GM19193 (cell line): ENCODE data around the gene USP17L17.
"Not testable (repeated sequence)": the region's sequence is repeated elsewhere in the genome, so short reads cannot be mapped to it uniquely, and the experiment has no call there.

Source experiments
- POLR2A ChIP-seq: IDR thresholded peaks from 4 replicates; pipeline ENCODE4 v1.6.1; 2011; ENCODE audit not compliant: insufficient read depth, insufficient read length; ENCODE audit errors: extremely low read depth

USP17L17 gene, protein sequence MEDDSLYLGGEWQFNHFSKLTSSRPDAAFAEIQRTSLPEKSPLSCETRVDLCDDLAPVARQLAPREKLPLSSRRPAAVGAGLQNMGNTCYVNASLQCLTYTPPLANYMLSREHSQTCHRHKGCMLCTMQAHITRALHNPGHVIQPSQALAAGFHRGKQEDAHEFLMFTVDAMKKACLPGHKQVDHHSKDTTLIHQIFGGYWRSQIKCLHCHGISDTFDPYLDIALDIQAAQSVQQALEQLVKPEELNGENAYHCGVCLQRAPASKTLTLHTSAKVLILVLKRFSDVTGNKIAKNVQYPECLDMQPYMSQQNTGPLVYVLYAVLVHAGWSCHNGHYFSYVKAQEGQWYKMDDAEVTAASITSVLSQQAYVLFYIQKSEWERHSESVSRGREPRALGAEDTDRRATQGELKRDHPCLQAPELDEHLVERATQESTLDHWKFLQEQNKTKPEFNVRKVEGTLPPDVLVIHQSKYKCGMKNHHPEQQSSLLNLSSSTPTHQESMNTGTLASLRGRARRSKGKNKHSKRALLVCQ

DNA sequence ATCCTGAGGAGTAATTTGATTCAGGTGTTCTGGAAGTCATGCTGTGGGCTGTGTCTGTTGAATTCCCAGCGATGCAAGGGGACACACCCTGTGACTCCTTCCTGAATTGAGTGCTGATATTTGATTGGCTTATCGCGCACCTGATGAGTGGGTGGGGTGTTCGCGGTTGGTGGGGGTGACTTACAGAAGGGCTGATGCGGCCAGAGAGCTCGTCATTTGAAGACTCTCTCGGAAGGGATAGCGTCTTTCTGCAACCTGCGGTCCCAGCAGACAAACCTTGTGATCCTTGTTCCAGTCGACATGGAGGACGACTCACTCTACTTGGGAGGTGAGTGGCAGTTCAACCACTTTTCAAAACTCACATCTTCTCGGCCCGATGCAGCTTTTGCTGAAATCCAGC, at the start of gene USP17L17:
USP17L17 (plus strand) TSS at position 301 of the 400 bp plus-strand sequence; CDS start at position 301, 0 bp downstream.
- not testable (repeated sequence) for TF ChIP-seq POLR2A

GRCh38 chr4:9210357-9210756, 33.3 kb upstream of the USP17L17 start, which contains the start of gene USP17L10:
Gene USP17L10 (plus strand): TSS chr4:9210657. CDS start chr4:9210657, 0 bp downstream.
- TF ChIP-seq POLR2A = not testable (repeated sequence)

DNA sequence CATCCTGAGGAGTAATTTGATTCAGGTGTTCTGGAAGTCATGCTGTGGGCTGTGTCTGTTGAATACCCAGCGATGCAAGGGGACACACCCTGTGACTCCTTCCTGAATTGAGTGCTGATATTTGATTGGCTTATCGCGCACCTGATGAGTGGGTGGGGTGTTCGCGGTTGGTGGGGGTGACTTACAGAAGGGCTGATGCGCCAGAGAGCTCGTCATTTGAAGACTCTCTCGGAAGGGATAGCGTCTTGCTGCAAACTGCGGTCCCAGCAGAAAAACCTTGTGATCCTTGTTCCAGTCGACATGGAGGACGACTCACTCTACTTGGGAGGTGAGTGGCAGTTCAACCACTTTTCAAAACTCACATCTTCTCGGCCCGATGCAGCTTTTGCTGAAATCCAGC, 28.6 kb upstream of the USP17L17 start, which contains the start of gene USP17L11:
USP17L11 (plus strand) TSS at position 301 of the 400 bp plus-strand sequence; CDS start at position 301, 0 bp downstream.
- not testable (repeated sequence) for TF ChIP-seq POLR2A

DNA sequence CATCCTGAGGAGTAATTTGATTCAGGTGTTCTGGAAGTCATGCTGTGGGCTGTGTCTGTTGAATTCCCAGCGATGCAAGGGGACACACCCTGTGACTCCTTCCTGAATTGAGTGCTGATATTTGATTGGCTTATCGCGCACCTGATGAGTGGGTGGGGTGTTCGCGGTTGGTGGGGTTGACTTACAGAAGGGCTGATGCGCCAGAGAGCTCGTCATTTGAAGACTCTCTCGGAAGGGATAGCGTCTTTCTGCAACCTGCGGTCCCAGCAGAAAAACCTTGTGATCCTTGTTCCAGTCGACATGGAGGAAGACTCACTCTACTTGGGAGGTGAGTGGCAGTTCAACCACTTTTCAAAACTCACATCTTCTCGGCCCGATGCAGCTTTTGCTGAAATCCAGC, 23.8 kb upstream of the USP17L17 start, which contains the start of gene USP17L12:
USP17L12 (plus strand) TSS at position 301 of the 400 bp plus-strand sequence; CDS start at position 301, 0 bp downstream.
- TF ChIP-seq POLR2A = not testable (repeated sequence)

DNA sequence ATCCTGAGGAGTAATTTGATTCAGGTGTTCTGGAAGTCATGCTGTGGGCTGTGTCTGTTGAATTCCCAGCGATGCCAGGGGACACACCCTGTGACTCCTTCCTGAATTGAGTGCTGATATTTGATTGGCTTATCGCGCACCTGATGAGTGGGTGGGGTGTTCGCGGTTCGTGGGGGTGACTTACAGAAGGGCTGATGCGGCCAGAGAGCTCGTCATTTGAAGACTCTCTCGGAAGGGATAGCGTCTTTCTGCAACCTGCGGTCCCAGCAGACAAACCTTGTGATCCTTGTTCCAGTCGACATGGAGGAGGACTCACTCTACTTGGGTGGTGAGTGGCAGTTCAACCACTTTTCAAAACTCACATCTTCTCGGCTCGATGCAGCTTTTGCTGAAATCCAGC, 19.1 kb upstream of the USP17L17 start, which contains the start of gene USP17L13:
USP17L13 (plus strand) TSS at position 301 of the 400 bp plus-strand sequence; CDS start at position 301, 0 bp downstream.
- not testable (repeated sequence) for TF ChIP-seq POLR2A

- TF ChIP-seq POLR2A = not testable (repeated sequence)
Measured at GRCh38 chr4:9234085-9234484, 9.6 kb upstream of the USP17L17 start, which contains the start of gene USP17L15. Gene USP17L15 (plus strand): TSS chr4:9234385. CDS start chr4:9234385, 0 bp downstream.

DNA sequence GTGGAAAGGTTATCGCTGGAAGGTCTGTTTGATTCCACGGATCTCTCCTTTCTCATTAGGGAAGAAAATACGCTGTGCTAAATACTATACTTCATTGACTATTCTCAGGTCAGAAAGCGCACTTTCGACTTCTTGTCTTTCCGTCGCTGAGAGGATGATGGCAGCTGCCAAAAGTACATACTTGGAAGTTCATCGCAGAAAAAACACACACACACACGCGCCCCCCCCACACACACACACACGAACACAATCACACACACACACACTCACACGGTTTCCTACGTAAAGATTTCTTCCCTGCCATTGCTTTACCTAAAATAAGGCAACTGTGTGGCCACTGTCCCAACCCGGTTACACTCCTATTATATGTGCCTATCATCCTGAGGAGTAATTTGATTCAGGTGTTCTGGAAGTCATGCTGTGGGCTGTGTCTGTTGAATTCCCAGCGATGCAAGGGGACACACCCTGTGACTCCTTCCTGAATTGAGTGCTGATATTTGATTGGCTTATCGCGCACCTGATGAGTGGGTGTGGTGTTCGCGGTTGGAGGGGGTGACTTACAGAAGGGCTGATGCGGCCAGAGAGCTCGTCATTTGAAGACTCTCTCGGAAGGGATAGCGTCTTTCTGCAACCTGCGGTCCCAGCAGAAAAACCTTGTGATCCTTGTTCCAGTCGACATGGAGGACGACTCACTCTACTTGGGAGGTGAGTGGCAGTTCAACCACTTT, 4.4 kb downstream of the USP17L17 start, which contains the start of gene USP17L18:
USP17L18 (plus strand) TSS at position 678 of the 728 bp plus-strand sequence; CDS start at position 678, 0 bp downstream.
- TF ChIP-seq POLR2A = not testable (repeated sequence)

DNA sequence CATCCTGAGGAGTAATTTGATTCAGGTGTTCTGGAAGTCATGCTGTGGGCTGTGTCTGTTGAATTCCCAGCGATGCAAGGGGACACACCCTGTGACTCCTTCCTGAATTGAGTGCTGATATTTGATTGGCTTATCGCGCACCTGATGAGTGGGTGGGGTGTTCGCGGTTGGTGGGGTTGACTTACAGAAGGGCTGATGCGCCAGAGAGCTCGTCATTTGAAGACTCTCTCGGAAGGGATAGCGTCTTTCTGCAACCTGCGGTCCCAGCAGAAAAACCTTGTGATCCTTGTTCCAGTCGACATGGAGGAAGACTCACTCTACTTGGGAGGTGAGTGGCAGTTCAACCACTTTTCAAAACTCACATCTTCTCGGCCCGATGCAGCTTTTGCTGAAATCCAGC, 9.4 kb downstream of the USP17L17 start, which contains the start of gene USP17L19:
USP17L19 (plus strand) TSS at position 301 of the 400 bp plus-strand sequence; CDS start at position 301, 0 bp downstream.
- TF ChIP-seq POLR2A = not testable (repeated sequence)

DNA sequence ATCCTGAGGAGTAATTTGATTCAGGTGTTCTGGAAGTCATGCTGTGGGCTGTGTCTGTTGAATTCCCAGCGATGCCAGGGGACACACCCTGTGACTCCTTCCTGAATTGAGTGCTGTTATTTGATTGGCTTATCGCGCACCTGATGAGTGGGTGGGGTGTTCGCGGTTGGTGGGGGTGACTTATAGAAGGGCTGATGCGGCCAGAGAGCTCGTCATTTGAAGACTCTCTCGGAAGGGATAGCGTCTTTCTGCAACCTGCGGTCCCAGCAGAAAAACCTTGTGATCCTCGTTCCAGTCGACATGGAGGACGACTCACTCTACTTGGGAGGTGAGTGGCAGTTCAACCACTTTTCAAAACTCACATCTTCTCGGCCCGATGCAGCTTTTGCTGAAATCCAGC, 14.1 kb downstream of the USP17L17 start, which contains the start of gene USP17L20:
USP17L20 (plus strand) TSS at position 301 of the 400 bp plus-strand sequence; CDS start at position 301, 0 bp downstream.
- not testable (repeated sequence) for TF ChIP-seq POLR2A

GRCh38 chr4:9262572-9262971, 18.9 kb downstream of the USP17L17 start, which contains the start of gene USP17L21:
Gene USP17L21 (plus strand): TSS chr4:9262872. CDS start chr4:9262872, 0 bp downstream.
- TF ChIP-seq POLR2A = not testable (repeated sequence)

DNA sequence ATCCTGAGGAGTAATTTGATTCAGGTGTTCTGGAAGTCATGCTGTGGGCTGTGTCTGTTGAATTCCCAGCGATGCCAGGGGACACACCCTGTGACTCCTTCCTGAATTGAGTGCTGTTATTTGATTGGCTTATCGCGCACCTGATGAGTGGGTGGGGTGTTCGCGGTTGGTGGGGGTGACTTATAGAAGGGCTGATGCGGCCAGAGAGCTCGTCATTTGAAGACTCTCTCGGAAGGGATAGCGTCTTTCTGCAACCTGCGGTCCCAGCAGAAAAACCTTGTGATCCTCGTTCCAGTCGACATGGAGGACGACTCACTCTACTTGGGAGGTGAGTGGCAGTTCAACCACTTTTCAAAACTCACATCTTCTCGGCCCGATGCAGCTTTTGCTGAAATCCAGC, 23.6 kb downstream of the USP17L17 start, which contains the start of gene USP17L22:
USP17L22 (plus strand) TSS at position 301 of the 400 bp plus-strand sequence; CDS start at position 301, 0 bp downstream.
- TF ChIP-seq POLR2A = not testable (repeated sequence)
